K562 (cell line): ENCODE data around the gene NEURL1. TPM values are rescaled to one million over a fixed set of nuclear protein-coding genes. Genes with fewer than 3 reads are reported as not detected.
A peak's percentile ranks its signal among the peaks of the same experiment; 100 is the strongest.

Experiments
- ATF3 ChIP-seq, 2 experiments: fragments of 450-650 bp in 1 of 2; sonication (generic) in 1 of 2; formaldehyde crosslinking in 1 of 2; IDR thresholded peaks in 1 of 2; conservative IDR thresholded peaks in 1 of 2; 2 replicates each; pipeline versions ENCODE4 v1.6.1 to v1.8.1; 2016 to 2023; ENCODE audit warnings: mild to moderate bottlenecking in 2 of 2, moderate library complexity in 2 of 2, inconsistent platforms in 1 of 2, missing genetic modification reagents in 1 of 2
- CC2D1A ChIP-seq: fragments of 450-650 bp; IDR thresholded peaks from 2 replicates; pipeline ENCODE4 v1.6.1; 2017; ENCODE audit warnings: mild to moderate bottlenecking
- CTBP1 ChIP-seq: fragments of 450-650 bp; IDR thresholded peaks from 2 replicates; pipeline ENCODE4 v1.6.1; 2016; ENCODE audit warnings: borderline replicate concordance
- ETV1 ChIP-seq: fragments of 450-650 bp; conservative IDR thresholded peaks from 2 replicates; pipeline ENCODE4 v1.6.1; 2016; ENCODE audit warnings: missing genetic modification characterization, control low read depth, low read depth, missing compliant biosample characterization
- FOXK1 ChIP-seq: sonication (generic); formaldehyde crosslinking; IDR thresholded peaks from 2 replicates; pipeline ENCODE4 v1.8.0; 2022; ENCODE audit warnings: missing genetic modification reagents, mild to moderate bottlenecking, borderline replicate concordance
- GABPB2 ChIP-seq: fragments of 250-450 bp; sonication (Bioruptor Pico); conservative IDR thresholded peaks from 2 replicates; pipeline ENCODE4 v1.5.1; 2021; ENCODE audit warnings: mild to moderate bottlenecking
- KDM5B ChIP-seq: fragments of 200-600 bp; sonication (generic); IDR thresholded peaks from 2 replicates; pipeline ENCODE4 v1.6.1; 2012; ENCODE audit warnings: low read depth, mild to moderate bottlenecking, moderate library complexity, low read length, control low read depth, inconsistent platforms; ENCODE audit not compliant: insufficient replicate concordance
- LCOR ChIP-seq: sonication (generic); formaldehyde crosslinking; IDR thresholded peaks from 2 replicates; pipeline ENCODE4 v1.8.0; 2022; ENCODE audit warnings: mild to moderate bottlenecking, missing genetic modification reagents
- MBD2 ChIP-seq: sonication (generic); IDR thresholded peaks from 2 replicates; pipeline ENCODE4 v1.6.1; 2016; ENCODE audit warnings: low read depth, borderline replicate concordance
- MED1 ChIP-seq: sonication (generic); formaldehyde crosslinking; IDR thresholded peaks from 2 replicates; pipeline ENCODE4 v1.8.1; 2023; ENCODE audit warnings: missing genetic modification reagents, borderline replicate concordance
- NFE2 ChIP-seq: IDR thresholded peaks from 2 replicates; pipeline ENCODE4 v1.6.1; 2014; ENCODE audit warnings: antibody characterized with exemption, low read depth
- NR2F6 ChIP-seq: fragments of 450-650 bp; formaldehyde crosslinking; IDR thresholded peaks from 2 replicates; pipeline ENCODE4 v1.4.0; 2020; ENCODE audit warnings: mild to moderate bottlenecking
- PRMT5 ChIP-seq: sonication (generic); formaldehyde crosslinking; IDR thresholded peaks from 2 replicates; pipeline ENCODE4 v1.5.0; 2020; ENCODE audit warnings: missing genetic modification reagents
- SNIP1 ChIP-seq: fragments of 450-650 bp; IDR thresholded peaks from 2 replicates; pipeline ENCODE4 v1.7.1; 2017; ENCODE audit warnings: low read depth, mild to moderate bottlenecking
- SREBF1 ChIP-seq: fragments of 150-350 bp; IDR thresholded peaks from 2 replicates; pipeline ENCODE4 v1.6.1; 2014; ENCODE audit warnings: antibody characterized with exemption, low read depth, low read length, borderline replicate concordance
- TEAD1 ChIP-seq, 2 experiments: fragments of 450-650 bp in 1 of 2; sonication (generic) in 1 of 2; formaldehyde crosslinking; IDR thresholded peaks; 2 replicates each; pipeline versions ENCODE4 v1.4.0 to v1.8.0; 2020 to 2022; ENCODE audit warnings: mild to moderate bottlenecking in 2 of 2, missing genetic modification reagents in 1 of 2
- XRCC5 ChIP-seq: fragments of 200-400 bp; formaldehyde crosslinking; IDR thresholded peaks from 2 replicates; pipeline ENCODE4 v1.6.1; 2017; ENCODE audit warnings: low read depth, mild to moderate bottlenecking, low read length
- ZNF133 ChIP-seq: fragments of 250-450 bp; sonication (Bioruptor Pico); IDR thresholded peaks from 2 replicates; pipeline ENCODE4 v1.4.0; 2020; ENCODE audit warnings: mild to moderate bottlenecking
- ZNF274 ChIP-seq: IDR thresholded peaks from 2 replicates; pipeline ENCODE4 v1.6.1; 2011; ENCODE audit warnings: low read depth, mild to moderate bottlenecking, low read length, moderate library complexity, borderline replicate concordance
- ZNF395 ChIP-seq: fragments of 200-800 bp; sonication (Bioruptor generic); IDR thresholded peaks from 2 replicates; pipeline ENCODE4 v1.6.1; 2017; ENCODE audit warnings: missing genetic modification characterization, missing compliant biosample characterization
- ZNF609 ChIP-seq: sonication (generic); formaldehyde crosslinking; IDR thresholded peaks from 2 replicates; pipeline ENCODE4 v1.8.1; 2023; ENCODE audit warnings: missing genetic modification reagents, mild to moderate bottlenecking, borderline replicate concordance
- polyA plus RNA-seq, 8 experiments: library from polyadenylated mRNA; depleted of rRNA in 4 of 8; stranded (reverse) in 5 of 8; unstranded in 3 of 8; fragments of >200 nt; fragmentation: Nextera tagmentation in 2 of 8; fragmentation: Illumina TruSeq in 1 of 8; extraction: Ambion mirVana in 2 of 8; extraction: Trizol in 1 of 8; gene quantifications; 2 replicates each; pipeline versions ENCODE4 v1.2.1 to v1.2.3, GENCODE V29; 2011 to 2014; ENCODE audit warnings: inconsistent platforms in 1 of 8, missing spikeins in 1 of 8
- total RNA-seq, 7 experiments: library from RNA; depleted of rRNA in 6 of 7; stranded (reverse); fragments of >200 nt in 6 of 7; fragmentation: Illumina TruSeq in 2 of 7; extraction: Trizol in 2 of 7; gene quantifications; 2 replicates each; pipeline versions ENCODE4 v1.2.1 to v1.2.3, GENCODE V29; 2011 to 2021; ENCODE audit warnings: low replicate concordance in 1 of 7

The NEURL1 gene
- total and polyA plus RNA-seq, 9 of the 15 experiments (the other 6 are each of a cell fraction or from before 2014, with no cell fraction given), result 0.01 to 0.45 (median 0.16) TPM; not detected in 5

- 0 out of 2 replicates have a peak, but pooled peaks have one; percentile 52 for TF ChIP-seq ZNF609 (CRISPR knock-in tag)
- no peak for TF ChIP-seq SREBF1
- no peak for TF ChIP-seq PRMT5 (CRISPR knock-in tag)
- no peak for TF ChIP-seq ZNF133 (CRISPR knock-in tag)
- TF ChIP-seq ZNF274, result peak; percentile 59; the same call in 1 of the 2 replicates
- TF ChIP-seq MED1 (CRISPR knock-in tag), result no peak
- TF ChIP-seq FOXK1 (CRISPR knock-in tag), result no peak
- no peak for TF ChIP-seq XRCC5
- peak in 1 of 2 experiments; percentile 60; a peak in 1 of 4 replicates for TF ChIP-seq TEAD1 (CRISPR knock-in tag; IDR thresholded peaks at IDR 0.05)
- no peak for TF ChIP-seq NR2F6
- TF ChIP-seq KDM5B, result peak; percentile 48
- peak; percentile 93 for TF ChIP-seq LCOR (CRISPR knock-in tag)
- no peak for TF ChIP-seq ATF3 (IDR thresholded peaks at IDR 0.05)
- TF ChIP-seq ATF3 (CRISPR knock-in tag; conservative IDR thresholded peaks at IDR 0.05), result no peak
- peak; percentile 82; the same call in 1 of the 2 replicates for TF ChIP-seq CC2D1A
- peak; percentile 99 for TF ChIP-seq ZNF395 (CRISPR knock-in tag)
- TF ChIP-seq MBD2, result peak; percentile 74
- no peak for TF ChIP-seq ETV1
- TF ChIP-seq SNIP1, result no peak
- peak; percentile 30; the same call in 1 of the 2 replicates for TF ChIP-seq NFE2
- TF ChIP-seq GABPB2 (CRISPR knock-in tag), result no peak
- peak; percentile 68; the same call in 1 of the 2 replicates for TF ChIP-seq CTBP1
Measured at GRCh38 chr10:103618575-103619423, 125.3 kb downstream of the NEURL1 start (continued).
